ENCODE data around the gene LYRM1.

GRCh38 chr16:20851601-20852000 lies 49.0 kb upstream of the LYRM1 start:
- no peak for TF ChIP-seq CTCF (IDR thresholded peaks at IDR 0.05; ENCODE audit: low read depth, low read length, poor library complexity, severe bottlenecking)
- TF ChIP-seq EZH2phosphoT487 (IDR thresholded peaks at IDR 0.05; ENCODE audit: borderline replicate concordance, low read length), result no peak
